Stomach (tissue), 4 donors: ENCODE measurements around the gene CDC34.

ENCODE experiments used
- EP300 ChIP-seq: sonication (generic); formaldehyde crosslinking; IDR thresholded peaks from one replicate; pipeline ENCODE4 v1.6.1; 2017; ENCODE audit warnings: antibody characterized with exemption
- TF ChIP-seq, protein P1 (sequence below), 7 experiments: fragments of 450-650 bp in 4 of 7; fragments of 200-600 bp in 3 of 7; sonication (generic) in 3 of 7; IDR thresholded peaks; one replicate each; pipeline ENCODE4 v1.5.1; 2016 to 2019; ENCODE audit warnings: antibody characterized with exemption in 7 of 7, control low read depth in 2 of 7, mild to moderate bottlenecking in 1 of 7

DNA sequence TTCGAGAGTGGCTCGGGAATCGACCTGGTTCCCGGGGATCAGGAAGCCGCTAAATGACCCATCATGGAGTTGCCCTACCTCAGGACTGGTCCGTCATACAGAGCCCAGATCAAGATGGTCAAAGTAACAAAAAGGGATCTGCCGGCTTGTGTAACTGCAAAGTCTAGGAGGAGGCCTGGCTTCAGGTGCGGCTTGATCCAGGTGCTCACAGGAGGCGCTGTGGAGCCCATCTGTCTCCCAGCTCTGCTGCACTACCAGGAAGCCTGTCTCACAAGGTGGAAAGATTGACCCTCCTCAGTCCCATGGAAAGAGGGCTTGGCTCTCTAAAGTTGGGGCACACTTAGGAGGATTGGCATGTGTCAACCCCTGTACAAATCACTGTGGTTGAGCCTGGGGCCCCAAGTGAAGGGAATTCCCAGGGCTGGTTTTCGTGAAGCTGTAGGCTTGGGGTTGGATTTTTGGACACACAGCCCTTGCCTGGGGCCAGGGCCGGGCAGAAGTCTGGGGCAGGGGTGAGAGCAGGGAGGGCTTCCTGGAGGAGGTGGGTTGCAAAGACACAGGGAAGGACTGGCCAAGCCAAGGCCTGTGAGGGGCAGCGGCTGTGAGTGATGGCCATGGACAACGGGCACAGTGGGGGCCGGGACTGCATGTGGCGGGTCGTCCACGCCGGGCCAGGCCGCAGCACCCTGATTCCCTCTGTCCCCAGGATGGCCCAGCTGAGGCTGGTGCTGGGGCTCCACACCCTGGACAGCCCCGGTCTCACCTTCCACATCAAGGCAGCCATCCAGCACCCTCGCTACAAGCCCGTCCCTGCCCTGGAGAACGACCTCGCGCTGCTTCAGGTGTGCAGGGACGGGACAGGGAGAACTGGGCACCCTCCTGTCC, 16.5 kb downstream of the CDC34 start:
- TF ChIP-seq, protein P1, sequence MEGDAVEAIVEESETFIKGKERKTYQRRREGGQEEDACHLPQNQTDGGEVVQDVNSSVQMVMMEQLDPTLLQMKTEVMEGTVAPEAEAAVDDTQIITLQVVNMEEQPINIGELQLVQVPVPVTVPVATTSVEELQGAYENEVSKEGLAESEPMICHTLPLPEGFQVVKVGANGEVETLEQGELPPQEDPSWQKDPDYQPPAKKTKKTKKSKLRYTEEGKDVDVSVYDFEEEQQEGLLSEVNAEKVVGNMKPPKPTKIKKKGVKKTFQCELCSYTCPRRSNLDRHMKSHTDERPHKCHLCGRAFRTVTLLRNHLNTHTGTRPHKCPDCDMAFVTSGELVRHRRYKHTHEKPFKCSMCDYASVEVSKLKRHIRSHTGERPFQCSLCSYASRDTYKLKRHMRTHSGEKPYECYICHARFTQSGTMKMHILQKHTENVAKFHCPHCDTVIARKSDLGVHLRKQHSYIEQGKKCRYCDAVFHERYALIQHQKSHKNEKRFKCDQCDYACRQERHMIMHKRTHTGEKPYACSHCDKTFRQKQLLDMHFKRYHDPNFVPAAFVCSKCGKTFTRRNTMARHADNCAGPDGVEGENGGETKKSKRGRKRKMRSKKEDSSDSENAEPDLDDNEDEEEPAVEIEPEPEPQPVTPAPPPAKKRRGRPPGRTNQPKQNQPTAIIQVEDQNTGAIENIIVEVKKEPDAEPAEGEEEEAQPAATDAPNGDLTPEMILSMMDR (IDR thresholded peaks at IDR 0.05): no peak
- no peak for TF ChIP-seq EP300
